ENCODE results near the gene RCAN2.

Gene RCAN2

DNA sequence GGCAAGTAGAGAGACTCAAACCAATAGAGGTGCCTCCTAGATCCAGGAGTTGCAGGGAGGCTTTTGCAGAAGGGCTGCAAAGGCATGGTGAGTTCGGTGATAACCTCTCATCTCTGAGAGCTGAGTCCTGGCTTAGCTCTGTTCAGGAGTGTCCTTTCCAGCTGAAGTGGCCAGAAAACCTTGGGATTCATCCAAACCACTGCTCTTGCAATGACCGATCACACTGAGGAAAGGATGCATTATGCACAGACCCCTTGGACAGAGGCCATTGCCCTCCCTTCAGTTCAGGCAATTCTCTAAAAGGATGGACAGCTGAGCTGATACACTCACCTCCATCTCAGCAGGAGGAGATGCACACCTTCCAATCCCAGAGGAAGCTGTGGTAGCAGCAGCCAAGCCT, 161.7 kb downstream of the RCAN2 start:
- no peak for DNase-seq

DNA sequence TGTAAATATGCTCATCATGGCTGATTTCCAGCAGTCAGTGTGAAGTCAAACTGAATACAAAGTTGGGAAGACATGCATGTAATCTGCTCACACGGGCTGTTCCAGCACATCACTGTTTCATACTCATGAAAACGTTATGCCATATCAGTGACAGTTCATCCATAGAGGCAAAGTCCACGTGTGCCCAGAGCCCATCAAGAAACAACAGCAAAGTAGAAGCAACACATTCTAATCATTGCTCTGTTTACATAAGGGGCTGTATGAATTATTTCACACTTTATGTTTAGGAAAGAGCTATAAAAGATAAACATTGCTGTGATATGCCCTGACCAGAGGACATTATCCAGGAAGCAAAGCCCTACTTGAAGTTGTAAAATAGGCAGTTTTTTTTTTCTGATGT, 163.5 kb downstream of the RCAN2 start:
- DNase-seq: no peak

DNA sequence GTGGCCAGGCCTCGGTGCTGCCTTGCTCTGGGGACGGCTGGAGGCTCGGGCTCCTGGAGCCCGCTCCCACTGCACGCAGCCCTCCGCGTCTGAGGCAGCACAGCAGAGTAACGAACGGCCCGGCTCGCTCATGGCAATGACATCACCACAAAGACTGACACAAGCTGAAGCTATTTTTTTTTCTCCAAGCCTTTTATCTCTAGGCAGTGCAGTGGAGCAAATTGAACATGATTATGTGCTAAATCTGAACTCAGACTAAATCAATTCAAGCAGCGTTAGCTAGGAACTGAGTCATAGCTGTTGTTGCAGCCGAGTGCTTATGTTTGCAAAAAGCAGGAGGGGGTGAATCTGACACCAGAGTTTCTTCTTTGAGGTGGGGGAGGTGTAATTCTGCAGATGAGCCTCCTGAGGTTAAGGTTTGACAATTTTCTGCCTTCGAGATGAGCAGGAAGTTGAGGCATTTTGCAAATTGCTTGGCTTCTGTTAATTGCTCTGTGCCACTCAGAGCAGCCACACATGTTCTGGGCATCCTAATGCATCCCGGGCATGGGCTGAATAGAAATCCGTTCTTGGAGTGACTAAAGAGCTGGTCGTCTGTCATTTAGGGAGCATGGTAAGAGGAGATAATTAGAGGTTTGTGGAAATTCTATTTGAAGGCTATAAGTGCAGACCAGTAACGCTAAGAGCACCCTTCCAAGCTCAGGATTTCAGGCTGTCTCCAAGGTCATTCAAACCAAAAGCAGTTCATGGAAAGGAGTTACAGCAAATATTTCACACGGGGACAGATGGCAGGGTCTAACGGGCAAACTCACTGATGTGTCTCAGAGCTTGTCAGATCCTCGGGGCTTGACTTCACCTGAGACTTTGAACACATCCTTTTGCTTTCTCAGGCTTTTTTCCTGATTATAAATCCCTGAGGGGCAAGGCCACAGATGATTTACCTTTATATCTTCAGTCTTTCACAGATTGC, 165.4 kb downstream of the RCAN2 start:
- DNase-seq: no peak

DNA sequence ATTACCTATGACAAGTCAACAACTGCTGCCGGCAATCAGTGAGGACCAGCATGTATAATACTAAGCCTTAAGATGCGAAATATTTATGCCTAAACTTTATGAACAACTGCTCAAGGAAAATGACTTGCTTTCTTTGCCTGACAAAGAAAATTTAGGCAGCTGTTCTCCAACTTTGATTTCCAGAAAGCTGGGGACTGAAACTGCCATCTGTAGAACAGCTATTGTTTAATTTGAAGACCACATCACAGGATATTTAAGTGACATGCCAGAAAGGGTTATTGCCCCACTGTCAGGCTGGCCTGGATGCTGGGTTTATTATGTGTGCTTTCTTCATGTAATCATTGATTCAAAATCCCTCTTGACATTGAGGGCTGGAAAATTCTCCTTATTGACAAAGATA, 166.5 kb downstream of the RCAN2 start:
- no peak for DNase-seq

DNA sequence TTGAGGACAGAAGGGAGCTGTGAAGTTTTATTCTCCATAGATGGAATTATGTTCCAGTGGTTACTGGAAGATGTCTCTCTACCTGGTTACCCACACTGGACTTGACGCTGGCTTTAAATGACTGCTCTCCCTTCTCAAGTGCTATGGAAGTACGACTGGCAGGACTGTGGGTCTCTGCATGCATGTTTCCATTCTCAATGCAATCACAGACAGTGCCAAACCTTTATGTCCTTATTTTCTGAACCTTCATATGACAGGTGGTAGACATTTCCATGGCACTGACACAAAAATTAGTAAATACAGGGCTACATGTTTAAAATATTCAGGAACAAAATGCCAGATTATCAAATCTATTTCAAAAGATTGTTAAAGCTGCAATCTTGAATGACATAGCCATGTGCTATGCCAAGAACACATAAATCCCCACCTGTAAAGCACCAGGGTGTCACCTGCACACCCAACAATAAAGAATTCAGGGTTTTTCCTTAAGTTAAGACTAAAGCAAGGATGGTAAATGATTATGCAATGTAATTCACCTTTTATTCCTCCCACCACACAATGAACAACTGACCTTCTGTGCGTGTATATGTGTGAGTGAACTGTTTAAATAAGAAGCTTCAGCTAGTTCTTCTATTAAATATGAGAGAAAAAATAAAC, 167.2 kb downstream of the RCAN2 start:
- DNase-seq: no peak

DNA sequence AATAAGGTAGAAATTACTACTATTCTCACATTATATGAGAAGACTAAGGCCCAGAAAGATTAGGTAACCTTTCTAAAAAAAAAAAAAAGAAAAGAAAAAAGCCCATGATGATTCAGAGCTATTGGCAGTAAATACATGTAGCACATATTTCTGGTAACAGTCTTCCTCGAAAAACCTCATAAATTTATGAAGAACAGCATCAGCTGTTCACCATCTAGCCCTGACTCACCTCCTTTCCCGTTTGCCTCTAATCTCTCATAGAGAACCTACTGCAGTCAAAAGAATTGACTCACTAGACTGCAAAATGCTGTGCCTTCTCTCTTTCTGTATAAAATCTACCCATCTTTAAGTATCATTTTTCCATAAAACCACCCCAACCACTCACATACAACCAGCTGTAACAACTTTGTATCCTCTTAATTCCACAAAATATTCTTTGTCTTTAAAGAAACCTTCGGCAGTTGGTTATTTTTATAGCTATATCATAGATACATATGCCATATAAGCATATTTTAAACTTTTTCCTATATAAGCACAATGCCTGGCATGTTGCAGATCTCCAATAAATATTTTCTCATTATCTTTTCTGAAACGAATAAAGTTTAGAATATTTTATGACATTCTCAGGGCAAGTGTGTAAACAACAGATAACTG, 167.8 kb downstream of the RCAN2 start:
- DNase-seq: peak in 2 of 3 donors; percentile 1 to 24

DNA sequence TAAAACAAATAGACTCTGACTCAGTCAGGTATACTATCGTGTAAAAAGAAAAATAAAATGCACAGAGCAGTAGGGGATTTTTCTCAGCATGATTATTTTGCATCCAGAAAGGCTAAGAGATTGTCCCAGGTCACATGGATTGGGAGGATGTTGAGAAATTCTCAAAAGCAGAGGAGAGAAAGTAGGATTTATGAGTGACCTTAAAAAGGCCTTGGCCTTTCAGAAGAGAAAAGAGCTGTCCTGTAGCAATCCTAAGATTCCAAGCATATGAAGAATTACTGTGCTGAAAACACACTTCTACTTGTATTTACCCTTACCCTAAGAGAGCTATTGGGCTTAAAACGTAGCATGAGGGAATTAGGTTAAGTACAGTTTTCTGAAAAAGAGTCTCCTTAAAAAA, 170.7 kb downstream of the RCAN2 start:
- no peak for DNase-seq

DNA sequence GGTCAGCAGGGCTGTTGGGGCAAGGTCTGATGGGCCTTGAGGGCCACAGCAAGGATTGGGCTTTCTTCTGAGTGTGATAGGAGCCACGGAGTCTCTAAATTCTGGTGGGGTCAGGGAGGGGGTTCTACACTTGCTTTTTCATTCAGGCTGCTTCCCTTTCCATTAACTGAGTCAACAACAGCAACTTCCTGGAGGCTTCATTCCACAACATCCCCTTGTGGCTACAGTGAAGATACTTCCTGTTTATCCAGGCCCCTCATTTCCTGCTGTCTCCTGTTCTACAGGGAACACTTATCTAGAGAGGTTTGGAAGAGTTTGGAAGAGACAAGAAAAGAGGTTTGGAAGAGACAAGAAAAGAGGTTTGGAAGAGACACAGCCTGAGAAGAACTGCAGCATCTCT, 175.7 kb downstream of the RCAN2 start:
- DNase-seq: peak in 2 of 3 donors; percentile 7 to 10

DNA sequence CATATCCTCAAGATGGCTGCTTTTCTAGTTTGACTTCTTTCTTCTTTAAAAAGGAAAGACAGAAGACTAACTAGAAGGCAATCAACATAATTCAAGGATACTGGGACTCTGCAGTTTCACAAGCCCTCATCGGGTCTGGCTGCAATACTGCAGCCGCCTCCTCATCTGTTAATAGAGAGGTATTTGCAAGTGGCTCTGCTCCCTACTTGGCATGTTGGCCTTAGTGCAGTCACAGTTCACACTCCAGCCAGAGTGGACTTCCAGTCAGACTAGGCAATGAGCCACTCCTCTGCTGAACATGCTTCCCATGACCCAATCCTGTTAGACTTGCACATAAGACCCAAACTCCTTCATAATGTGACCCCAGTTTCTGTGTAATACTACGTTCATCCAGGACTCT, 178.6 kb downstream of the RCAN2 start:
- no peak for DNase-seq

DNA sequence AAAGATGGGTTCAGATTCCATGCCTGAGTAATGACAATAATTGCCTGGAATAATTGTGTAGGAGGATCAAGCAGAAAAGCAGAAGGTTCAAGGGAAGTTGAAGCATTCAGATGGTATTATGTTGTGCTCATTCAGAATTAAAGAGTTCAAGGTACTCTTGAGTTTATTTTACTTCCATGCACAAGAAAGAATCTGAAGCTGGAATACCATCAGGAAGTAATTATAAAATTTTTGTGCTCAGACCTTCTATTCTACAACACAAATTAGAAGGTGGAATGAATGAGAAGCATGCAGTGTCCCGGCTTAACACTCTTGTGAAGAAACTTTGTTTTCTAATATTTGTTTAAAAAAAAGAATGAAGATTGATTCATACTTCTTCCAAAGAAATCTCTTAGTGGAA, 181.1 kb downstream of the RCAN2 start:
- DNase-seq: no peak

DNA sequence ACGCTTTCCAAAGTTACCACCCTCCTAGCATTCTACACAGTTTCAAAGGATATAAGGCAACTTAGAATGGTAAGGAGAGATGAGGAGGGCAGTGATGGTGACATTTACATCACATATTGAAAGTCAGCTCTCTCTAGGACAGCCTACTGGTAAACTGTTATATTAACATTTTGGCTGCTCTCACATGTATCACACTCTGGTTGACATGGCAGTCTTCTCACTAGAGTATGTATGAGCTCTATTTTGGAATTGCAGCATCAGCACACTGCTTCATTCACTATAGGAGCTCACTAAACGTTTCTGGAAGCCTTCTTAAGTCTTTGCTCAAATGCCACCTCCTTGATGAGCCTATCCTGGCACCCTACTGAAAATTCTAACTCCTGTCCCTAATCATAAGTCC, 184.8 kb downstream of the RCAN2 start:
- no peak for DNase-seq

DNA sequence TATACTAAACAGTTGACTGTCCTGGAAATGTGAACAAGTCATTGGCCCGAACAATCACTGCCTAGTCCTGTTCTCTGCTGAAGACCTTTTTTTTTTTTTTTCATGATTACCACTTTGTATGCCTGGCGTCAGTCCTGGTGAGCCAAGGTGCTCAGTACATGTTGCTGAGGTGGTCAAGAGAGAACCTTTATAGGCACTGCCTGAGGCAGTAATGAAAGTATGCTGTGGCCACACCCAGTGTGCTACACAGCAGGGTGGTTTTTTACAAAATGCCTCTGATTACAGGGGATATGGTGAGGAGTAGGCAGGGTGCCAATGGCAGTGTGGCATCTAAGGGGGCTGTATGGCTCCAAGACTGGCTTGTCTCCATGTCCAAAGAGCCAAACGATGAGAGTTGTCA, 185.4 kb downstream of the RCAN2 start:
- DNase-seq: no peak

DNA sequence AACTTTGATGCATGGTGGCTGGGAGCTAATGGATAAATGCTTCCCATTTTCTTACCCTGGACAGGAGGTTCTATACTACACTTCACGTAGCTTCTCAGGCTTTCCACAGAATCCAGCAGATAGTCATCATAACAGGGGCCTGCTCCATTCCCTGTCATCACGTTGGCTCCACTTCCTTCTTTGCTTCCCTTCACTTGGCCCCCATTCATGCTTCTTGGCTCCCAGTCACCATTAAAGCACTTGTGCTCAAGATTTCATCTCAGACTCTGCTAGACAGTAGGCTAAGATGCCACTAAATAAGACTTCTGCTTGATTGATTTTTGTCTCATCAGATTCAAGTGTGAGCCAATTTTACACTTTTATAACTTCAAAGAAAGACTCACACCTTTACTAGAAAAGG, 186.0 kb downstream of the RCAN2 start:
- no peak for DNase-seq

DNA sequence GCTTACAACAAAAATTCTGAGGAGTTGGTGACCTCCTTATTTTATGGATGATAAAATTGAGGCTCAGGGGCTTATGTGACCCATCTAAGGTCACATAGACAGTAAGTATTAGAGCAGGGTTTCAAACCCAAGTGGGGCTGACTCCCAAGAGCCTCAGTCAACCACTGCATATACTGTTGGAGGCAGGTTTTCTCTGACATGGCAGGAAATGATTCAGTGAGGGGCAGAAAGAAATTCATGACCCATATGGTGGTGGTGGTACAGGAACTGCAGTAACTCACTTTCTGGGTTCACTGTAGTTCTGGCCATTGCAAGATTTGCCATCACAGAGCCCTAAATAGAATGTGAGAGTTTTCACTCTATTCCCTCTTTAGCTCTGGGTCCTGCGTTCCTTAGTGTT, 188.4 kb downstream of the RCAN2 start:
- DNase-seq: no peak

DNA sequence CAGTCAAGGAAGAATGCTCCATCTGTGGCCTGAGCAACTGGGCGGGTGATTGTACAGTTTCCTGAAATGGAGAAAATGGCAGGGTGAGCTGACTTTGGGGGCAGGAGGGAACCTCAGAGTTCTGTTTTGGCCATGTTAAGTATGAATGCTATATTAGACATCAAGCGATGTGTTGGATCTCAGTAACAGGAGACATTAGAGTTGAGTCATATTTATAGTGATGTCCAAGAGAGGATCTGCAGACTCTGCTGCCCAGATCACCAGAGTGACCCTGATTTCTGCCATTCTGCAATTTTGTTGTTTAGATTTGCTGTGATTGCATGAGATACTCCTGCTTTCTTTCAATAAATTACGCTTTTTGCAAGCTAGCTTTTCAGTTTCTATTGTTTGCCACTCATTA, 189.1 kb downstream of the RCAN2 start:
- DNase-seq: no peak

DNA sequence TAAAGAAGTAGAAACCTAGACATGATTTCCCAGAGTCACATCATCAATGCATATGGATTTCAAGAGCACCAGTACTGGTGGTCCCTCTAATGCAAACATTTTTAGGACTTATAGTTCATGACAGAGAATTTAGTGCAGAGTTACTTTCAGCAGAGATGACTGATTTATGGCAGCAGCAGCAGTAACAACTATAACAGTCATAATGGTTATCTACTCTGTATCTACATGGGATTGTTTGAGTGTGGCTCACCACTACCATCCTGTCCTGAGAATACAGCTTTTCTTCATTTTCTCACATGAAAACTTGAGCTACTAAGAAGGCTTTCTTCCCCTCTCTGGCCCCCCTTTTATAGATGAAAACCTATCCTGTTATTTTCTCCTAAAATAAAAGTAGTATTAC, 192.0 kb downstream of the RCAN2 start:
- DNase-seq: no peak

DNA sequence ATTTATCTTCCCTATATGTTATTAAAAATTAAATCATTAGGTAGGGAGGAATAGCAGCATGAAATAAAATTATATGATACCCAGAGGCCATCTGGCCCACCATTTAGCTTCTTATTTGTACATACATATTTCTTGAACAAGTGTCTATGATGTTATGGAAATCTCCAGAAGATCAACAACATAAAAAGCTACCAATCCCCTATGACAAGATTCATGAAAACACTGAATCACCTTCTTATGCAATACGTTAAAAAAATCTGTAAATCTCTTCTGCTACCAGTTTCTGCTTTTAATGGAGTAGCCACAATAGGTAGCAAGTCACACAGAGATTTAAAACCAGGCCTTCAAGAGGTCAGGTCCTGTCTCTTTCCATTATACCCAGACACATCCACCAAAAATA, 194.7 kb downstream of the RCAN2 start:
- DNase-seq: peak in 1 of 3 donors; percentile 7

DNA sequence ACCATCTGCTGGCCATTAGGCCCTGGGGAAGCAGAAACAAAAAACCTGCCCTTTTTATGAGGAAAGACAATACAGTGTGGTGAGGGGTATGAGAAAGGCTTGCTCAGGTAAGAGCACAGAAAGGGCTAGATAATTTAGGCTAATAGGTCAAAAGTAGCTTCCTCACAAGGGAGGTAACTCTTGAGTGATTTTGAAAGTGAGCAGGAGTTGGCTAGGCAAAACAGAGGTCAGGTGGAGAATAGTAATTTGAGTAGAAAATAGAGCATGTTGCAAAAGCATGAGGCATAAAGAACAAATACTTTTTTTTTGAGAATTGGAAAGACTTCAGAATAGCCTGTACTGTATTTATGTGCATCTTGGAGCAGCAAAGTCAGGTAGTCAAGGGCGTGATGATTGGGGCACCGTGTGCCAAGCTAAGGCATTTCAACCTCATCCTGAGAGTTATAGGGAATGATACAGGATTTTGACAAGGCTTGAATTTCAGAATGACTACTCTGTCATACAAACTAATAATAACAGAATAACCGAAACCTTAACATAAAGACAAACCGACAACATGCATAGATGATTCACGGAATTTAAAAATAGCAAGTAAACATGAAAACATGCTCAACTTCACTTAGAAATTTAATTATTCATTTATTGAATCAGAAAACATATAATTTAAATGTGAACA, 197.5 kb downstream of the RCAN2 start:
- no peak for DNase-seq

DNA sequence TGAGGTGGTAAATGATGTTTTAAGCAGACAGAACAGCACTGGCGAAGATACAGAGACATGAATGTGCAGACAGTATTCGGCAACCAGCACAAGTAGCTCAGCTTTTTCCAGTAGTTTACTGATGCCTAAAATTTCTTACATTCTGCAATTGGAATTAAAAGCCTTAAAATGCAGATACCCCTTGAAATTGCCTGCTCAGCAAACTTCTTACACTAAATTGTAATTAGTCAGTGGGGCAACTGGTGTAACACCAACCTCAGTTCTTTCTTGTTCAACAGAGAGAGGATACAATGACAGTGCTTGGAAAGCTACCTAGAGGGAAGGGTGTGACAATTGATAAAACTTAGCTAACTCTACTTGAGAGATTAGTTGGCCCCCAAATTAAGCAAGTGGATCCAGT, 199.4 kb downstream of the RCAN2 start:
- DNase-seq: no peak

DNA sequence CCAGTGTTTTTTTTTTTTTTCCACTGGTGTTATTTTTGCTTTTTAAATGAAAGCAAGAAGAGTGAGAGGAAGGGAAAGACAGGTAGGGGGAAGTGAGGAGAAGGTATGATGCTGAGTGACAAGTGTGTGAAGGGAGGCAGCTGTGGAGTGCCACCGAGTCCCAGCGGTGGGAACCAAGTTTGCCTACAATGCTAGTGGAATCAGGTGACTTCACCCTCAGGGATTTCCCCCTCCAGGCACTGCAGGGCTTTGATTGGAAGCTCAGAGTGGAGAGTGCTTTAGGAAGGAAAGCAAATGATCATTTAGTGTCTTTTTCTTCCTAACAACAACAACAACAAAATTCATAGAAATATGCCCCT, 200.0 kb downstream of the RCAN2 start:
- DNase-seq: no peak

DNA sequence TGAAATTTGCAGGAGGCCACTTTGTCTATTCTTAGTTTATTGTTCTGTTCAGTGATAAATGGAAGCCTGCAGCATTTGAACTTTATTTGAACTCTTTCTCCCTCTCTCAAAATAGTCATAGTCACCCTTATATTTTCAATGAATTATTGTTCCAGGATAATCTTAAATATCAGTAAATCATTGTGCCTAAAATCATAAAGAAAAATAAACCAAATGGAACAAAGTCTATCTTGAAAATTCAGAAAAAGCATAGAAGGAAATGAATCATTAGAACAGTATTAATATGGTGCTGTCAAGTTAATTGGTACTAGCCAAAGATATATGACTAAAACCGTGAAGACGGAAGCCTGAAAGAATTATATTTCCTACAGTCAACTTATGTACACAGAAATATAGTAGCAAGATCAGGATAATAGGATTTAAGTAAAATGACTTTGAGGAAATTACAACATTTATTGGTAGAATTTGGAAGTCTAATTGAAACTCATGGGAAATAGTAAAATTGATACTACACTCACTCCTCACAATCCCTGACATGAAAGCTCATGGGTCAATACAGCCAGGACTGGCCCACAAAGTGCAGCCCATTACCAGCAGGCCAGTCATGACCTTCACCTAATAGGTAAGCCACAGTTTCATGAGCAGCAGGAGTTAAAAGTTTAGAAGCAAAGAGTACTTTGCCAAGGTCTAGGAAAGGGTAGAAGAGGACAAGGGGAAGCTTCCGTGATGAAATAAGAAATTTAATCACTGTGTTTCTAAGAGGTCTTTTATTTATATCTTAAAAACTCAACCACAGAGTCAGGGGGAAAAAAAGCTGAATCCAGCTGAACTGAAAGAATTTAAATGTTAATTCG, 200.6 kb downstream of the RCAN2 start:
- no peak for DNase-seq

DNA sequence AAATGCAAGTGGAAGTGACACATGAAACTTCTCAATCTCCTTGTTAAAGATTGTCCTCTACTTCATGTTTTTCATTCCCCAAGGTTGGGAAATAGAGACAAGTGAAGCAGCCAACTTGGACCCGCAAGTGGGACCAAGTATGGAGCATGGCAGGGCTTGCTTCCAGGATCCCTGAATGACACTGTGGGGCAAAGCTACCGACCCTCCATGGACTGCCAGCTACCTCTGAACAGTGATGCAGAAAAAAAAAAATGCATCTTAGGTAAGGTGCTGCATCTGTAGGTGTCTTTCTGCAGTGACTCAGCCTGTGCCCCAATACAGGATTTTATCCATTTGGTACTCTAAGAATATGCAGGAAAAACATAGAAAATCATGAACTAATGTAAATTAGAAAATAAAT, 201.4 kb downstream of the RCAN2 start:
- DNase-seq: no peak

Data from suppressor macrophage treated with lipopolysaccharide for 1 hour (primary cell).